H9 (cell line): ENCODE results near the gene UBE2J1. TPM values are rescaled to one million over a fixed set of nuclear protein-coding genes. Genes with fewer than 3 reads are reported as not detected.
A peak's percentile ranks its signal among the peaks of the same experiment; 100 is the strongest.

Source experiments
- DNase-seq: peaks from one replicate; pipeline ENCODE4 v3.0.0-alpha.2; 2017
- H2AFZ ChIP-seq: one replicate; pipeline ENCODE4 v1.6.1; 2013; ENCODE audit warnings: mild to moderate bottlenecking, low read length, control low read depth, moderate library complexity
- H2AK5ac ChIP-seq: 2 replicates; pipeline ENCODE4 v1.6.1; 2013; ENCODE audit warnings: low read length, control low read depth, mixed read lengths; ENCODE audit not compliant: insufficient read length
- H2BK120ac ChIP-seq: one replicate; pipeline ENCODE4 v1.6.1; 2013; ENCODE audit warnings: low read depth, mild to moderate bottlenecking, low read length, control low read depth, inconsistent platforms; ENCODE audit not compliant: poor library complexity, severe bottlenecking
- H2BK12ac ChIP-seq: 2 replicates; pipeline ENCODE4 v1.6.1; 2013; ENCODE audit warnings: low read length, control low read depth, mixed read lengths, low read depth; ENCODE audit not compliant: insufficient read length
- H2BK15ac ChIP-seq: 2 replicates; pipeline ENCODE4 v1.6.1; 2013; ENCODE audit warnings: low read depth, low read length, control low read depth
- H2BK20ac ChIP-seq: one replicate; pipeline ENCODE4 v1.6.1; 2013; ENCODE audit warnings: low read depth, mild to moderate bottlenecking, low read length, control low read depth, inconsistent platforms; ENCODE audit not compliant: poor library complexity, severe bottlenecking
- H2BK5ac ChIP-seq: 2 replicates; pipeline ENCODE4 v1.6.1; 2013; ENCODE audit warnings: low read length, control low read depth, mixed read lengths; ENCODE audit not compliant: insufficient read length
- H3K14ac ChIP-seq: 2 replicates; pipeline ENCODE4 v1.6.1; 2013; ENCODE audit warnings: low read length, control low read depth; ENCODE audit not compliant: insufficient read depth
- H3K18ac ChIP-seq: 2 replicates; pipeline ENCODE4 v1.6.1; 2013; ENCODE audit warnings: low read depth, mild to moderate bottlenecking, mixed read lengths, low read length, control low read depth; ENCODE audit not compliant: insufficient read length
- H3K23ac ChIP-seq: 2 replicates; pipeline ENCODE4 v1.6.1; 2013; ENCODE audit warnings: low read length, control low read depth, mixed read lengths, low read depth; ENCODE audit not compliant: insufficient read length
- H3K23me2 ChIP-seq: 2 replicates; pipeline ENCODE4 v1.6.1; 2013; ENCODE audit warnings: low read depth, mild to moderate bottlenecking, mixed read lengths, low read length, control low read depth; ENCODE audit not compliant: insufficient read length, poor library complexity, severe bottlenecking
- H3K27ac ChIP-seq: 2 replicates; pipeline ENCODE4 v1.5.1; 2013; ENCODE audit warnings: low read length, control low read depth, mixed read lengths, low read depth; ENCODE audit not compliant: insufficient read length
- H3K27me3 ChIP-seq: 2 replicates; pipeline ENCODE4 v1.6.1; 2013; ENCODE audit warnings: low read length, control low read depth, inconsistent platforms; ENCODE audit not compliant: insufficient read depth
- H3K4ac ChIP-seq: 2 replicates; pipeline ENCODE4 v1.6.1; 2013; ENCODE audit warnings: low read depth, mild to moderate bottlenecking, control low read depth, inconsistent platforms, low read length, moderate library complexity
- H3K4me1 ChIP-seq: 2 replicates; pipeline ENCODE4 v1.6.1; 2013; ENCODE audit warnings: low read length, control low read depth, inconsistent platforms; ENCODE audit not compliant: insufficient read depth
- H3K4me2 ChIP-seq: 2 replicates; pipeline ENCODE4 v1.6.1; 2013; ENCODE audit warnings: low read length, control low read depth, mixed read lengths; ENCODE audit not compliant: insufficient read length, insufficient read depth
- H3K56ac ChIP-seq: 2 replicates; pipeline ENCODE4 v1.6.1; 2013; ENCODE audit warnings: low read depth, mild to moderate bottlenecking, mixed read lengths, low read length, control low read depth; ENCODE audit not compliant: insufficient read length
- H3K79me1 ChIP-seq: 2 replicates; pipeline ENCODE4 v1.6.1; 2013; ENCODE audit warnings: low read depth, mild to moderate bottlenecking, moderate library complexity, low read length, control low read depth, inconsistent platforms; ENCODE audit not compliant: insufficient read depth, poor library complexity, severe bottlenecking
- H3K79me2 ChIP-seq: 2 replicates; pipeline ENCODE4 v1.6.1; 2013; ENCODE audit warnings: low read length, control low read depth, inconsistent platforms; ENCODE audit not compliant: insufficient read depth
- H3K9ac ChIP-seq: 2 replicates; pipeline ENCODE4 v1.6.1; 2013; ENCODE audit warnings: low read length, control low read depth, mixed read lengths; ENCODE audit not compliant: insufficient read length; ENCODE audit errors: extremely low read depth
- H3K9me3 ChIP-seq: one replicate; pipeline ENCODE4 v1.6.1; 2013; ENCODE audit warnings: low read depth, low read length, inconsistent platforms; ENCODE audit not compliant: control insufficient read depth
- H3T11ph ChIP-seq: one replicate; pipeline ENCODE4 v1.6.1; 2013; ENCODE audit warnings: mild to moderate bottlenecking, low read length, control low read depth, inconsistent platforms
- H4K20me1 ChIP-seq: one replicate; pipeline ENCODE4 v1.6.1; 2013; ENCODE audit not compliant: control insufficient read depth, insufficient read length, insufficient read depth
- H4K5ac ChIP-seq: 2 replicates; pipeline ENCODE4 v1.6.1; 2013; ENCODE audit warnings: low read depth, mild to moderate bottlenecking, mixed read lengths, low read length, control low read depth; ENCODE audit not compliant: insufficient read length
- H4K8ac ChIP-seq: replicated peaks from 2 replicates; pipeline ENCODE4 v1.6.1; 2013; ENCODE audit warnings: low read length, control low read depth, mixed read lengths, low read depth; ENCODE audit not compliant: insufficient read length
- H4K91ac ChIP-seq: 2 replicates; pipeline ENCODE4 v1.6.1; 2013; ENCODE audit warnings: low read depth, mild to moderate bottlenecking, moderate library complexity, mixed read lengths, low read length, control low read depth; ENCODE audit not compliant: insufficient read length
- H3K27ac Mint-ChIP-seq, 3 experiments: 2 replicates in 2 of 3; 3 replicates in 1 of 3; pipeline ENCODE4 v1.8.0; 2020 to 2021; ENCODE audit warnings: mixed read lengths in 3 of 3, mild to moderate bottlenecking in 1 of 3, moderate library complexity in 1 of 3
- H3K27me3 Mint-ChIP-seq: 2 replicates; pipeline ENCODE4 v1.8.0; 2021; ENCODE audit warnings: low read depth, mild to moderate bottlenecking, moderate library complexity, mixed read lengths
- H3K36me3 Mint-ChIP-seq, 3 experiments: 2 replicates in 2 of 3; 3 replicates in 1 of 3; pipeline ENCODE4 v1.8.0; 2020 to 2021; ENCODE audit warnings: low read depth in 3 of 3, mixed read lengths in 3 of 3; ENCODE audit not compliant: insufficient read depth in 1 of 3
- H3K4me1 Mint-ChIP-seq, 2 experiments: 2 replicates each; pipeline ENCODE4 v1.8.0; 2020; ENCODE audit warnings: mixed read lengths in 2 of 2
- H3K4me3 Mint-ChIP-seq, 2 experiments: 2 replicates in 1 of 2; 3 replicates in 1 of 2; pipeline ENCODE4 v1.8.0; 2020 to 2021; ENCODE audit warnings: mild to moderate bottlenecking in 2 of 2, mixed read lengths in 2 of 2, moderate library complexity in 1 of 2
- H3K9me3 Mint-ChIP-seq, 2 experiments: 2 replicates in 1 of 2; 3 replicates in 1 of 2; pipeline ENCODE4 v1.8.0; 2020; ENCODE audit warnings: mild to moderate bottlenecking in 2 of 2, mixed read lengths in 2 of 2, moderate library complexity in 1 of 2
- CTCF ChIP-seq: fragments of 200-600 bp; sonication (generic); conservative IDR thresholded peaks from 3 replicates; pipeline ENCODE4 v1.8.0; 2021; ENCODE audit warnings: antibody characterized with exemption, mild to moderate bottlenecking
- WGBS: extraction: QIAGEN DNeasy Blood & Tissue Kit; methylation state at CpG from one replicate; pipeline ENCODE4 v1.1.7; 2013; ENCODE audit warnings: missing lambda C conversion rate, low lambda C conversion rate, mixed read lengths; ENCODE audit not compliant: insufficient read length; ENCODE audit errors: extremely low coverage; 5-methylcytosine and 5-hydroxymethylcytosine counted together
- long read RNA-seq: library from polyadenylated mRNA; unstranded; transcript quantifications from one replicate; pipeline ENCODE4 v2.0.0, GENCODE V29; 2020
- total RNA-seq: library from RNA; stranded (reverse); gene quantifications from 2 replicates; pipeline ENCODE4 v1.2.1, GENCODE V29; 2021

The UBE2J1 gene
- total RNA-seq = 13.1 and 13.2 TPM in 2 replicates
- long read RNA-seq, full-length matches to known transcripts = 17 of 28 reads
- long read RNA-seq, partial matches to known transcripts = 3 of 28 reads
- long read RNA-seq, other reads (novel, unspliced or antisense) = 8 of 28 reads

GRCh38 chr6:89352278-89353117 lies at the start of gene UBE2J1:
Gene UBE2J1, minus strand, starts transcription at chr6:89352722. Its CDS starts 153 bp downstream, at chr6:89352569.
- no peaks in the 10 kb centered on the region for H3K9me3 ChIP-seq
- Mint-ChIP-seq H3K27me3 (peaks cover 13% of the 10 kb centered on the region), H3K4me3 (peak within 1 kb of the TSS; percentile 83 to 90), H3K27ac (peak within 1 kb of the TSS in 2 of 3 experiments; percentile 57 to 85; a peak in 4 of 7 replicates), H3K9me3 (no peaks in the 10 kb centered on the region), H3K36me3 (peaks cover 0 to 4% (median 0%) of the 10 kb centered on the region in 3 experiments; a peak in 1 of 7 replicates), H3K4me1 (peaks cover 22 to 30% of the 10 kb centered on the region in 2 experiments)
- H3K79me1 ChIP-seq = no peaks in the 10 kb centered on the region
- no peak within 1 kb of the TSS for H2BK5ac ChIP-seq
- H2AFZ ChIP-seq = no peak within 1 kb of the TSS
- DNase-seq = peak; percentile 80
- no peak within 1 kb of the TSS for H3K23ac ChIP-seq
- peaks cover 8% of the 10 kb centered on the region for H3K23me2 ChIP-seq
- H4K20me1 ChIP-seq = no peaks in the 10 kb centered on the region
- H2BK20ac ChIP-seq = no peak within 1 kb of the TSS
- no peak within 1 kb of the TSS for H2BK120ac ChIP-seq
- no peaks in the 10 kb centered on the region for H3K27me3 ChIP-seq
- no CpG with 5 or more reads among the region's 102 CpGs for WGBS
- H2BK12ac ChIP-seq = peak within 1 kb of the TSS; percentile 25
- peak within 1 kb of the TSS; percentile 67 for H3K4me2 ChIP-seq
- H3K56ac ChIP-seq = no peak within 1 kb of the TSS
- TF ChIP-seq CTCF = no peak
- H3K14ac ChIP-seq = peak within 1 kb of the TSS; percentile 98
- peak within 1 kb of the TSS; percentile 95 for H3K18ac ChIP-seq
- H4K91ac ChIP-seq = no peak within 1 kb of the TSS
- peak within 1 kb of the TSS; percentile 53 for H4K5ac ChIP-seq
- no peak within 1 kb of the TSS for H2BK15ac ChIP-seq
- no peak within 1 kb of the TSS for H3T11ph ChIP-seq
- no peak within 1 kb of the TSS for H3K27ac ChIP-seq
- no peaks in the 10 kb centered on the region for H3K4me1 ChIP-seq
- no peak within 1 kb of the TSS for H2AK5ac ChIP-seq
- H3K9ac ChIP-seq = peak within 1 kb of the TSS; percentile 73
- no peak within 1 kb of the TSS for H3K4ac ChIP-seq
- no peaks in the 10 kb centered on the region for H3K79me2 ChIP-seq
- no peak within 1 kb of the TSS for H4K8ac ChIP-seq
